ENCODE measurements around the gene EXOSC7.

Gene EXOSC7

DNA sequence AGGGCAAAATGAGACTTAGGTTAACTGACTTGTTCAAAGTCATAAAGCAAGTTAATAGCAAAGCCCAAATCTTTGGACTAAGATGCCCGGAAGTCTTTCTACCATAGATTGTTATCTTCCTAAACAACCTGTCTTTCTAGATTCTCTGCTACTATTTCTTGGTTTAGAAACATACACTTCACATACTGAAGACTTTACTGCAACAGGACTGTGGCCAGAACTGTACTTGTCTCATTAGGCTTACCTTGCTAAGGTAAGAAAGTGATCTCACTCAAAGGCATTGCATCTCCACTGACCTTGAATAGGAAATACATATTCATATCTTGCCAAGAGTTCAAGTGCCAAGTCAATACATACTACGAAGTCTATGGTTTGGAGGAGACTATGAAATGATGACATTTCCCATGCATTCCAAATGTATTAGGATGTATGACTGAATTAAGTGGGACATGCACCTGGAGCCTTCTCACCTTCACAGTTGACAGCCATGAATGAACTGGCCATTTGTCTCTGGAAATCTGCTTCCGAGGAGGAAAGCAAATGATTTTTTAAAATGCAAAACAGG is 5.0 kb upstream of the EXOSC7 start:
- TF ChIP-seq EGR1 (IDR thresholded peaks at IDR 0.05) (no peak), CEBPB (IDR thresholded peaks at IDR 0.05) (no peak), TEAD4 (IDR thresholded peaks at IDR 0.05) (no peak), CREB1 (IDR thresholded peaks at IDR 0.05; ENCODE audit: low read depth) (no peak)

GRCh38 chr3:44974416-44974815 is 1.6 kb upstream of the EXOSC7 start:
- no peak for TF ChIP-seq TAF1 (IDR thresholded peaks at IDR 0.05; ENCODE audit: low read depth)
- TF ChIP-seq USF1 (IDR thresholded peaks at IDR 0.05): no peak
- no peak for TF ChIP-seq TEAD4 (IDR thresholded peaks at IDR 0.05)
- no peak for TF ChIP-seq RAD21 (IDR thresholded peaks at IDR 0.05; ENCODE audit: low read depth)
- no peak for TF ChIP-seq FOXM1 (IDR thresholded peaks at IDR 0.05; ENCODE audit: borderline replicate concordance, low read depth)
- TF ChIP-seq YY1 (IDR thresholded peaks at IDR 0.05; ENCODE audit: low read depth): no peak
- TF ChIP-seq TCF12 (IDR thresholded peaks at IDR 0.05; ENCODE audit: low read depth): no peak
- no peak for TF ChIP-seq ZBTB7A (IDR thresholded peaks at IDR 0.05; ENCODE audit: low read depth)
- TF ChIP-seq EGR1 (IDR thresholded peaks at IDR 0.05): no peak
- TF ChIP-seq NFIC (IDR thresholded peaks at IDR 0.05): no peak
- no peak for TF ChIP-seq EP300 (IDR thresholded peaks at IDR 0.05; ENCODE audit: borderline replicate concordance)
- no peak for TF ChIP-seq CEBPB (IDR thresholded peaks at IDR 0.05)

- TF ChIP-seq, protein P1, sequence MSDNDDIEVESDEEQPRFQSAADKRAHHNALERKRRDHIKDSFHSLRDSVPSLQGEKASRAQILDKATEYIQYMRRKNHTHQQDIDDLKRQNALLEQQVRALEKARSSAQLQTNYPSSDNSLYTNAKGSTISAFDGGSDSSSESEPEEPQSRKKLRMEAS (IDR thresholded peaks at IDR 0.05): no peak
- TF ChIP-seq FOXM1 (IDR thresholded peaks at IDR 0.05; ENCODE audit: borderline replicate concordance, low read depth): no peak
- TF ChIP-seq, protein P2, sequence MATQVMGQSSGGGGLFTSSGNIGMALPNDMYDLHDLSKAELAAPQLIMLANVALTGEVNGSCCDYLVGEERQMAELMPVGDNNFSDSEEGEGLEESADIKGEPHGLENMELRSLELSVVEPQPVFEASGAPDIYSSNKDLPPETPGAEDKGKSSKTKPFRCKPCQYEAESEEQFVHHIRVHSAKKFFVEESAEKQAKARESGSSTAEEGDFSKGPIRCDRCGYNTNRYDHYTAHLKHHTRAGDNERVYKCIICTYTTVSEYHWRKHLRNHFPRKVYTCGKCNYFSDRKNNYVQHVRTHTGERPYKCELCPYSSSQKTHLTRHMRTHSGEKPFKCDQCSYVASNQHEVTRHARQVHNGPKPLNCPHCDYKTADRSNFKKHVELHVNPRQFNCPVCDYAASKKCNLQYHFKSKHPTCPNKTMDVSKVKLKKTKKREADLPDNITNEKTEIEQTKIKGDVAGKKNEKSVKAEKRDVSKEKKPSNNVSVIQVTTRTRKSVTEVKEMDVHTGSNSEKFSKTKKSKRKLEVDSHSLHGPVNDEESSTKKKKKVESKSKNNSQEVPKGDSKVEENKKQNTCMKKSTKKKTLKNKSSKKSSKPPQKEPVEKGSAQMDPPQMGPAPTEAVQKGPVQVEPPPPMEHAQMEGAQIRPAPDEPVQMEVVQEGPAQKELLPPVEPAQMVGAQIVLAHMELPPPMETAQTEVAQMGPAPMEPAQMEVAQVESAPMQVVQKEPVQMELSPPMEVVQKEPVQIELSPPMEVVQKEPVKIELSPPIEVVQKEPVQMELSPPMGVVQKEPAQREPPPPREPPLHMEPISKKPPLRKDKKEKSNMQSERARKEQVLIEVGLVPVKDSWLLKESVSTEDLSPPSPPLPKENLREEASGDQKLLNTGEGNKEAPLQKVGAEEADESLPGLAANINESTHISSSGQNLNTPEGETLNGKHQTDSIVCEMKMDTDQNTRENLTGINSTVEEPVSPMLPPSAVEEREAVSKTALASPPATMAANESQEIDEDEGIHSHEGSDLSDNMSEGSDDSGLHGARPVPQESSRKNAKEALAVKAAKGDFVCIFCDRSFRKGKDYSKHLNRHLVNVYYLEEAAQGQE (IDR thresholded peaks at IDR 0.05; ENCODE audit: low read depth): no peak
- no peak for TF ChIP-seq EP300 (IDR thresholded peaks at IDR 0.05; ENCODE audit: borderline replicate concordance)
- no peak for TF ChIP-seq TAF1 (IDR thresholded peaks at IDR 0.05; ENCODE audit: low read depth)
- TF ChIP-seq TEAD4 (IDR thresholded peaks at IDR 0.05): no peak
Observed at GRCh38 chr3:44981220-44981619, 5.2 kb downstream of the EXOSC7 start.

- TF ChIP-seq TEAD4 (IDR thresholded peaks at IDR 0.05): no peak
- no peak for TF ChIP-seq TAF1 (IDR thresholded peaks at IDR 0.05; ENCODE audit: low read depth)
- TF ChIP-seq CREB1 (IDR thresholded peaks at IDR 0.05; ENCODE audit: low read depth): no peak
- no peak for TF ChIP-seq FOXM1 (IDR thresholded peaks at IDR 0.05; ENCODE audit: borderline replicate concordance, low read depth)
- TF ChIP-seq, protein P1 (IDR thresholded peaks at IDR 0.05): no peak
- TF ChIP-seq RAD21 (IDR thresholded peaks at IDR 0.05; ENCODE audit: low read depth): no peak
- TF ChIP-seq EP300 (IDR thresholded peaks at IDR 0.05; ENCODE audit: borderline replicate concordance): no peak
Observed at GRCh38 chr3:44981751-44982150, 5.7 kb downstream of the EXOSC7 start.

DNA sequence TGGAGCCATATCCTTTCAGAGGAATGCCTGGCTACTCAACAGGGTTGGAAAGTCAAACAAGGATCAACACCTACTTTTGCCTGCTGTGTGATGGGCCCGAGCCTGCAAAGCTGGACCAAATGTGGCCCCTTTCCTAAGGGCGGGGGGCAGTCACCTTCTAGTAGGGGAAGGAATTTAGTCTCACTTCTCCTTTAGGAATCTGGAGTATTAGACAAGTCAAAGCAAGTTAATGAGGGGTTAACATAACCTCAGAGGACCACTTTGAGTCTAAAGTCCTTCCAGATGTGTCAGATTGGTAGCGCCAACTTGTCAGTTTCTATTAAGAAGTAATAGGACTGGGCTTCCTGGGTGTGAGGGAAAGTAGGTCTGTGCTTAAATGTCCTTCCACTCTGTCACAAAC is 6.8 kb downstream of the EXOSC7 start:
- TF ChIP-seq, protein P2 (IDR thresholded peaks at IDR 0.05; ENCODE audit: low read depth): no peak
- TF ChIP-seq EGR1 (IDR thresholded peaks at IDR 0.05) (no peak), NFIC (IDR thresholded peaks at IDR 0.05) (no peak), EP300 (IDR thresholded peaks at IDR 0.05; ENCODE audit: borderline replicate concordance) (no peak)
- TF ChIP-seq, protein P1 (IDR thresholded peaks at IDR 0.05): no peak

DNA sequence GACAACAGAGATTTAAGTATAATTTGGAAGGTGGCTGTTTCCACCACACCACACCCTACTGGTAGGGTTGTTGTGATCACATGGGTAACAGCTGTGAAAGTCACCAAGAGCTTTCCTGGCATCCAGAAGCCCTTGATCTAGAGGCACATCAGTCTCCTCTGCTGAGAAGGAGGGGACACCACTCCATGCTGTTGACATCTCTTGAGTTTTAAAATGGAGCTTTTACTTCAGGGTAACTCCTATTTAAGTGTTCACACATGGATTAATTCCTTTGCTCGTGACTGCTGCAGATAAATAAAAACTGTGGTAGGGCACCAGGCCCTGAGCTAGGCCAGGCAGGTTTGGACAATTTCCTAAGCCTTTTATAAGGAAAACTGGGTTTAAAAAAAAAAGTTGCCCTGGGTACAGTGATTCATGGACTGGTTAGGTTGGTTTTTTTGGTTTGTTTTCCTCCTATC is 7.5 kb downstream of the EXOSC7 start:
- TF ChIP-seq, protein P2 (IDR thresholded peaks at IDR 0.05; ENCODE audit: low read depth): no peak
- peak; percentile 60 for TF ChIP-seq USF1 (IDR thresholded peaks at IDR 0.05)
